ENCODE results near the gene CTXN1.
"Not testable (repeated sequence)": the region's sequence is repeated elsewhere in the genome, so short reads cannot be mapped to it uniquely, and the experiment has no call there.

CTXN1 gene

GRCh38 chr19:7897292-7897691 lies 28.6 kb downstream of the CTXN1 start:
- no peak overlapping the region for H3K27ac ChIP-seq (ENCODE audit: extremely low read depth, low read depth, low read length)
- CTCF ChIA-PET, result interaction anchor here (0.6 kb wide), 2 partner anchors 45 to 73 kb away, joined by 3 to 4 read pairs; no protein-coding TSS in a partner anchor
- H3K4me1 ChIP-seq (ENCODE audit: control insufficient read depth, insufficient read depth, low read length), result no peaks in the 10 kb centered on the region
- no peak overlapping the region for H3K4me3 ChIP-seq (ENCODE audit: low read depth, low read length)
- H3K36me3 ChIP-seq (ENCODE audit: control insufficient read depth in 2 of 2, insufficient read depth in 1 of 2, low read length in 2 of 2), result peaks cover 3 to 34% of the 10 kb centered on the region in 2 experiments; a peak in 2 of 3 replicates
- POLR2A ChIA-PET, result interaction anchor here (0.7 to 1.9 kb wide), 3 partner anchors 9 to 23 kb away, joined by 3 to 8 read pairs (median 5); partner anchors contain the start of genes LRRC8E and SNAPC2
- TF ChIP-seq, protein P1, sequence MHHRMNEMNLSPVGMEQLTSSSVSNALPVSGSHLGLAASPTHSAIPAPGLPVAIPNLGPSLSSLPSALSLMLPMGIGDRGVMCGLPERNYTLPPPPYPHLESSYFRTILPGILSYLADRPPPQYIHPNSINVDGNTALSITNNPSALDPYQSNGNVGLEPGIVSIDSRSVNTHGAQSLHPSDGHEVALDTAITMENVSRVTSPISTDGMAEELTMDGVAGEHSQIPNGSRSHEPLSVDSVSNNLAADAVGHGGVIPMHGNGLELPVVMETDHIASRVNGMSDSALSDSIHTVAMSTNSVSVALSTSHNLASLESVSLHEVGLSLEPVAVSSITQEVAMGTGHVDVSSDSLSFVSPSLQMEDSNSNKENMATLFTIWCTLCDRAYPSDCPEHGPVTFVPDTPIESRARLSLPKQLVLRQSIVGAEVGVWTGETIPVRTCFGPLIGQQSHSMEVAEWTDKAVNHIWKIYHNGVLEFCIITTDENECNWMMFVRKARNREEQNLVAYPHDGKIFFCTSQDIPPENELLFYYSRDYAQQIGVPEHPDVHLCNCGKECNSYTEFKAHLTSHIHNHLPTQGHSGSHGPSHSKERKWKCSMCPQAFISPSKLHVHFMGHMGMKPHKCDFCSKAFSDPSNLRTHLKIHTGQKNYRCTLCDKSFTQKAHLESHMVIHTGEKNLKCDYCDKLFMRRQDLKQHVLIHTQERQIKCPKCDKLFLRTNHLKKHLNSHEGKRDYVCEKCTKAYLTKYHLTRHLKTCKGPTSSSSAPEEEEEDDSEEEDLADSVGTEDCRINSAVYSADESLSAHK (tag by site-specific recombination; IDR thresholded peaks at IDR 0.05), result no peak
- TF ChIP-seq EGR2 (tag by site-specific recombination; IDR thresholded peaks at IDR 0.05; ENCODE audit: low read depth) (peak; percentile 47; the same call in 1 of the 2 replicates), ZFHX2 (tag by site-specific recombination; conservative IDR thresholded peaks at IDR 0.05) (0 out of 2 replicates have a peak, but pooled peaks have one; percentile 6), ZNF433 (tag by site-specific recombination; IDR thresholded peaks at IDR 0.05; ENCODE audit: low read depth) (no peak)
- no peaks in the 10 kb centered on the region for H3K9me3 ChIP-seq (ENCODE audit: control insufficient read depth, insufficient read depth, low read depth, low read length)

GRCh38 chr19:7895565-7895964 lies 30.4 kb downstream of the CTXN1 start:
- Histone ChIP-seq H3K4me3 (ENCODE audit: low read depth, low read length) (no peak overlapping the region), H3K4me1 (ENCODE audit: control insufficient read depth, insufficient read depth, low read length) (peaks cover 5% of the 10 kb centered on the region; the same call in 1 of the 2 replicates), H3K36me3 (ENCODE audit: control insufficient read depth in 2 of 2, insufficient read depth in 1 of 2, low read length in 2 of 2) (peaks cover 3 to 28% of the 10 kb centered on the region in 2 experiments; a peak in 2 of 3 replicates), H3K9me3 (ENCODE audit: control insufficient read depth, insufficient read depth, low read depth, low read length) (no peaks in the 10 kb centered on the region), H3K27ac (ENCODE audit: extremely low read depth, low read depth, low read length) (no peak overlapping the region)
- ChIA-PET POLR2A (no interaction called here), CTCF (no interaction called here)
- TF ChIP-seq KLF9 (tag by site-specific recombination; IDR thresholded peaks at IDR 0.05; ENCODE audit: low read depth) (peak; percentile 65), ZNF114 (tag by site-specific recombination; IDR thresholded peaks at IDR 0.05) (no peak), ZNF354C (tag by site-specific recombination; IDR thresholded peaks at IDR 0.05; ENCODE audit: borderline replicate concordance, low read depth) (no peak), GLIS2 (tag by site-specific recombination; IDR thresholded peaks at IDR 0.05) (0 out of 2 replicates have a peak, but pooled peaks have one; percentile 19), ZNF776 (tag by site-specific recombination; IDR thresholded peaks at IDR 0.05; ENCODE audit: borderline replicate concordance) (no peak)

- TF ChIP-seq, protein P2, sequence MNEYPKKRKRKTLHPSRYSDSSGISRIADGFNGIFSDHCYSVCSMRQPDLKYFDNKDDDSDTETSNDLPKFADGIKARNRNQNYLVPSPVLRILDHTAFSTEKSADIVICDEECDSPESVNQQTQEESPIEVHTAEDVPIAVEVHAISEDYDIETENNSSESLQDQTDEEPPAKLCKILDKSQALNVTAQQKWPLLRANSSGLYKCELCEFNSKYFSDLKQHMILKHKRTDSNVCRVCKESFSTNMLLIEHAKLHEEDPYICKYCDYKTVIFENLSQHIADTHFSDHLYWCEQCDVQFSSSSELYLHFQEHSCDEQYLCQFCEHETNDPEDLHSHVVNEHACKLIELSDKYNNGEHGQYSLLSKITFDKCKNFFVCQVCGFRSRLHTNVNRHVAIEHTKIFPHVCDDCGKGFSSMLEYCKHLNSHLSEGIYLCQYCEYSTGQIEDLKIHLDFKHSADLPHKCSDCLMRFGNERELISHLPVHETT (tag by site-specific recombination; IDR thresholded peaks at IDR 0.05), result no peak
- no peak for TF ChIP-seq ZNF335 (tag by site-specific recombination; conservative IDR thresholded peaks at IDR 0.05)
- TF ChIP-seq, protein P3, sequence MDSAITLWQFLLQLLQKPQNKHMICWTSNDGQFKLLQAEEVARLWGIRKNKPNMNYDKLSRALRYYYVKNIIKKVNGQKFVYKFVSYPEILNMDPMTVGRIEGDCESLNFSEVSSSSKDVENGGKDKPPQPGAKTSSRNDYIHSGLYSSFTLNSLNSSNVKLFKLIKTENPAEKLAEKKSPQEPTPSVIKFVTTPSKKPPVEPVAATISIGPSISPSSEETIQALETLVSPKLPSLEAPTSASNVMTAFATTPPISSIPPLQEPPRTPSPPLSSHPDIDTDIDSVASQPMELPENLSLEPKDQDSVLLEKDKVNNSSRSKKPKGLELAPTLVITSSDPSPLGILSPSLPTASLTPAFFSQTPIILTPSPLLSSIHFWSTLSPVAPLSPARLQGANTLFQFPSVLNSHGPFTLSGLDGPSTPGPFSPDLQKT (IDR thresholded peaks at IDR 0.05; ENCODE audit: borderline replicate concordance, low read depth, low read length), result no peak
- H3K27ac ChIP-seq (ENCODE audit: extremely low read depth, low read depth, low read length), result no peak overlapping the region
- POLR2A ChIA-PET, result no interaction called here
- CTCF ChIA-PET, result interaction anchor here (0.5 to 0.8 kb wide), 2 partner anchors 26 to 1437 kb away, joined by 3 to 4 read pairs; no protein-coding TSS in a partner anchor
- H3K9me3 ChIP-seq (ENCODE audit: control insufficient read depth, insufficient read depth, low read depth, low read length), result no peaks in the 10 kb centered on the region
- peaks cover 3 to 20% of the 10 kb centered on the region in 2 experiments; a peak in 2 of 3 replicates for H3K36me3 ChIP-seq (ENCODE audit: control insufficient read depth in 2 of 2, insufficient read depth in 1 of 2, low read length in 2 of 2)
- no peak overlapping the region for H3K4me3 ChIP-seq (ENCODE audit: low read depth, low read length)
- H3K4me1 ChIP-seq (ENCODE audit: control insufficient read depth, insufficient read depth, low read length), result peaks cover 5% of the 10 kb centered on the region; the same call in 1 of the 2 replicates
Observed at GRCh38 chr19:7894612-7895309, 31.2 kb downstream of the CTXN1 start.

DNA sequence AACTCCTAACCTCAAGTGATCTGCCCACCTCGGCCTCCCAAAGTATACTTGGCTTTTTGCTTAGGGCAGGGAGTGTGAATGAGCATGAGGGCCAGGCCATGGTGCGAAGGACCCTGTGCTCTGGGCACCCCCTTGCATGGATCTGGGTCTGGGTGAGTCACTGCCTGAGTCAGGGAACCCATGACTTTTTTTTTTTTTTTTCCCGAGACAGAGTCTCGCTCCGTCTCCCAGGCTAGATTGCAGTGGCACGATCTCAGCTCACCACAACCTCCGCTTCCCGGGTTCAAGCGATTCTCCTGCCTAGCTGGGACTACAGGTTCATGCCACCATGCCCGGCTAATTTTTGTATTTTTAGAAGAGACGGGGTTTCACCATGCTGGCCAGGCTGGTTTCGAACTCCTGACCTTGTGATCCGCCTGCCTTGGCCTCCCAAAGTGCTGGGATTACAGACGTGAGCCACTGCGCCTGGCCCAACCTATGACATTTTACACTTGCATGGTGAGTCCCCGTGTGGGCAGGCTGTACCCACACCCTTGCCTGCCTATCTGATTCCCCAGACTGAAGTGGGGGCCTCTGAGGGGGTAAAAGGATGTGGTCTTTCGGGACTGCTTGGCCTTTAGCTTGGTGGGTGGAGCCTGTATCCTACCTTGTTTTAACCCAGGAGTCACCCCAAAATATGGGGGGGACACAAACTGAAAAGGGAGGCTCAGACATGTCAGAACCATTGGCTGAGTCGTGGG lies 32.4 kb downstream of the CTXN1 start:
- not testable (repeated sequence) for H3K27ac ChIP-seq (ENCODE audit: extremely low read depth, low read depth, low read length); H3K9me3 ChIP-seq (ENCODE audit: control insufficient read depth, insufficient read depth, low read depth, low read length); H3K4me3 ChIP-seq (ENCODE audit: low read depth, low read length); H3K36me3 ChIP-seq (ENCODE audit: control insufficient read depth in 2 of 2, insufficient read depth in 1 of 2, low read length in 2 of 2); H3K4me1 ChIP-seq (ENCODE audit: control insufficient read depth, insufficient read depth, low read length)
- POLR2A ChIA-PET, result interaction anchor here (1.2 kb wide), 1 partner anchor 8 kb away, joined by 3 read pairs; no protein-coding TSS in a partner anchor
- CTCF ChIA-PET, result interaction anchor here (0.8 kb wide), 2 partner anchors 11 to 27 kb away, joined by 3 read pairs; no protein-coding TSS in a partner anchor
